H9 (cell line): ENCODE measurements around the gene ST6GALNAC3. TPM values are rescaled to one million over a fixed set of nuclear protein-coding genes. Genes with fewer than 3 reads are reported as not detected.

Experiments used
- DNase-seq: peaks from one replicate; pipeline ENCODE4 v3.0.0-alpha.2; 2017
- H2AFZ ChIP-seq: one replicate; pipeline ENCODE4 v1.6.1; 2013; ENCODE audit warnings: mild to moderate bottlenecking, low read length, control low read depth, moderate library complexity
- H2AK5ac ChIP-seq: 2 replicates; pipeline ENCODE4 v1.6.1; 2013; ENCODE audit warnings: low read length, control low read depth, mixed read lengths; ENCODE audit not compliant: insufficient read length
- H2BK120ac ChIP-seq: one replicate; pipeline ENCODE4 v1.6.1; 2013; ENCODE audit warnings: low read depth, mild to moderate bottlenecking, low read length, control low read depth, inconsistent platforms; ENCODE audit not compliant: poor library complexity, severe bottlenecking
- H2BK12ac ChIP-seq: 2 replicates; pipeline ENCODE4 v1.6.1; 2013; ENCODE audit warnings: low read length, control low read depth, mixed read lengths, low read depth; ENCODE audit not compliant: insufficient read length
- H2BK15ac ChIP-seq: 2 replicates; pipeline ENCODE4 v1.6.1; 2013; ENCODE audit warnings: low read depth, low read length, control low read depth
- H2BK20ac ChIP-seq: one replicate; pipeline ENCODE4 v1.6.1; 2013; ENCODE audit warnings: low read depth, mild to moderate bottlenecking, low read length, control low read depth, inconsistent platforms; ENCODE audit not compliant: poor library complexity, severe bottlenecking
- H2BK5ac ChIP-seq: 2 replicates; pipeline ENCODE4 v1.6.1; 2013; ENCODE audit warnings: low read length, control low read depth, mixed read lengths; ENCODE audit not compliant: insufficient read length
- H3K14ac ChIP-seq: 2 replicates; pipeline ENCODE4 v1.6.1; 2013; ENCODE audit warnings: low read length, control low read depth; ENCODE audit not compliant: insufficient read depth
- H3K18ac ChIP-seq: 2 replicates; pipeline ENCODE4 v1.6.1; 2013; ENCODE audit warnings: low read depth, mild to moderate bottlenecking, mixed read lengths, low read length, control low read depth; ENCODE audit not compliant: insufficient read length
- H3K23ac ChIP-seq: 2 replicates; pipeline ENCODE4 v1.6.1; 2013; ENCODE audit warnings: low read length, control low read depth, mixed read lengths, low read depth; ENCODE audit not compliant: insufficient read length
- H3K23me2 ChIP-seq: 2 replicates; pipeline ENCODE4 v1.6.1; 2013; ENCODE audit warnings: low read depth, mild to moderate bottlenecking, mixed read lengths, low read length, control low read depth; ENCODE audit not compliant: insufficient read length, poor library complexity, severe bottlenecking
- H3K27ac ChIP-seq: 2 replicates; pipeline ENCODE4 v1.5.1; 2013; ENCODE audit warnings: low read length, control low read depth, mixed read lengths, low read depth; ENCODE audit not compliant: insufficient read length
- H3K27me3 ChIP-seq: 2 replicates; pipeline ENCODE4 v1.6.1; 2013; ENCODE audit warnings: low read length, control low read depth, inconsistent platforms; ENCODE audit not compliant: insufficient read depth
- H3K4ac ChIP-seq: 2 replicates; pipeline ENCODE4 v1.6.1; 2013; ENCODE audit warnings: low read depth, mild to moderate bottlenecking, control low read depth, inconsistent platforms, low read length, moderate library complexity
- H3K4me1 ChIP-seq: 2 replicates; pipeline ENCODE4 v1.6.1; 2013; ENCODE audit warnings: low read length, control low read depth, inconsistent platforms; ENCODE audit not compliant: insufficient read depth
- H3K4me2 ChIP-seq: 2 replicates; pipeline ENCODE4 v1.6.1; 2013; ENCODE audit warnings: low read length, control low read depth, mixed read lengths; ENCODE audit not compliant: insufficient read length, insufficient read depth
- H3K56ac ChIP-seq: 2 replicates; pipeline ENCODE4 v1.6.1; 2013; ENCODE audit warnings: low read depth, mild to moderate bottlenecking, mixed read lengths, low read length, control low read depth; ENCODE audit not compliant: insufficient read length
- H3K79me1 ChIP-seq: 2 replicates; pipeline ENCODE4 v1.6.1; 2013; ENCODE audit warnings: low read depth, mild to moderate bottlenecking, moderate library complexity, low read length, control low read depth, inconsistent platforms; ENCODE audit not compliant: insufficient read depth, poor library complexity, severe bottlenecking
- H3K79me2 ChIP-seq: 2 replicates; pipeline ENCODE4 v1.6.1; 2013; ENCODE audit warnings: low read length, control low read depth, inconsistent platforms; ENCODE audit not compliant: insufficient read depth
- H3K9ac ChIP-seq: 2 replicates; pipeline ENCODE4 v1.6.1; 2013; ENCODE audit warnings: low read length, control low read depth, mixed read lengths; ENCODE audit not compliant: insufficient read length; ENCODE audit errors: extremely low read depth
- H3K9me3 ChIP-seq: one replicate; pipeline ENCODE4 v1.6.1; 2013; ENCODE audit warnings: low read depth, low read length, inconsistent platforms; ENCODE audit not compliant: control insufficient read depth
- H3T11ph ChIP-seq: one replicate; pipeline ENCODE4 v1.6.1; 2013; ENCODE audit warnings: mild to moderate bottlenecking, low read length, control low read depth, inconsistent platforms
- H4K20me1 ChIP-seq: one replicate; pipeline ENCODE4 v1.6.1; 2013; ENCODE audit not compliant: control insufficient read depth, insufficient read length, insufficient read depth
- H4K5ac ChIP-seq: 2 replicates; pipeline ENCODE4 v1.6.1; 2013; ENCODE audit warnings: low read depth, mild to moderate bottlenecking, mixed read lengths, low read length, control low read depth; ENCODE audit not compliant: insufficient read length
- H4K8ac ChIP-seq: replicated peaks from 2 replicates; pipeline ENCODE4 v1.6.1; 2013; ENCODE audit warnings: low read length, control low read depth, mixed read lengths, low read depth; ENCODE audit not compliant: insufficient read length
- H4K91ac ChIP-seq: 2 replicates; pipeline ENCODE4 v1.6.1; 2013; ENCODE audit warnings: low read depth, mild to moderate bottlenecking, moderate library complexity, mixed read lengths, low read length, control low read depth; ENCODE audit not compliant: insufficient read length
- H3K27ac Mint-ChIP-seq, 3 experiments: 2 replicates in 2 of 3; 3 replicates in 1 of 3; pipeline ENCODE4 v1.8.0; 2020 to 2021; ENCODE audit warnings: mixed read lengths in 3 of 3, mild to moderate bottlenecking in 1 of 3, moderate library complexity in 1 of 3
- H3K27me3 Mint-ChIP-seq: 2 replicates; pipeline ENCODE4 v1.8.0; 2021; ENCODE audit warnings: low read depth, mild to moderate bottlenecking, moderate library complexity, mixed read lengths
- H3K36me3 Mint-ChIP-seq, 3 experiments: 2 replicates in 2 of 3; 3 replicates in 1 of 3; pipeline ENCODE4 v1.8.0; 2020 to 2021; ENCODE audit warnings: low read depth in 3 of 3, mixed read lengths in 3 of 3; ENCODE audit not compliant: insufficient read depth in 1 of 3
- H3K4me1 Mint-ChIP-seq, 2 experiments: 2 replicates each; pipeline ENCODE4 v1.8.0; 2020; ENCODE audit warnings: mixed read lengths in 2 of 2
- H3K4me3 Mint-ChIP-seq, 2 experiments: 2 replicates in 1 of 2; 3 replicates in 1 of 2; pipeline ENCODE4 v1.8.0; 2020 to 2021; ENCODE audit warnings: mild to moderate bottlenecking in 2 of 2, mixed read lengths in 2 of 2, moderate library complexity in 1 of 2
- H3K9me3 Mint-ChIP-seq, 2 experiments: 2 replicates in 1 of 2; 3 replicates in 1 of 2; pipeline ENCODE4 v1.8.0; 2020; ENCODE audit warnings: mild to moderate bottlenecking in 2 of 2, mixed read lengths in 2 of 2, moderate library complexity in 1 of 2
- WGBS: extraction: QIAGEN DNeasy Blood & Tissue Kit; methylation state at CpG from one replicate; pipeline ENCODE4 v1.1.7; 2013; ENCODE audit warnings: missing lambda C conversion rate, low lambda C conversion rate, mixed read lengths; ENCODE audit not compliant: insufficient read length; ENCODE audit errors: extremely low coverage; 5-methylcytosine and 5-hydroxymethylcytosine counted together
- total RNA-seq: library from RNA; stranded (reverse); gene quantifications from 2 replicates; pipeline ENCODE4 v1.2.1, GENCODE V29; 2021
- TF ChIP-seq, protein P1 (sequence below): fragments of 200-600 bp; sonication (generic); conservative IDR thresholded peaks from 3 replicates; pipeline ENCODE4 v1.8.0; 2021; ENCODE audit warnings: antibody characterized with exemption, mild to moderate bottlenecking

Gene ST6GALNAC3
- total RNA-seq, 1 experiment from 2014 or later, result 11.2 TPM

GRCh38 chr1:76381450-76382097 is 307.0 kb downstream of the ST6GALNAC3 start:
- Histone ChIP-seq H2AK5ac (no peak overlapping the region), H3K9me3 (no peaks in the 10 kb centered on the region), H2AFZ (no peak overlapping the region), H2BK12ac (no peak overlapping the region), H3K27me3 (no peaks in the 10 kb centered on the region), H3K4me2 (no peak overlapping the region), H2BK120ac (no peak overlapping the region), H3K56ac (no peak overlapping the region), H3K79me2 (no peaks in the 10 kb centered on the region), H3K4me1 (peaks cover 2% of the 10 kb centered on the region; the same call in 1 of the 2 replicates), H3T11ph (no peak overlapping the region), H3K27ac (no peak overlapping the region), H4K91ac (no peak overlapping the region), H3K14ac (no peak overlapping the region), H2BK15ac (no peak overlapping the region), H3K23me2 (no peaks in the 10 kb centered on the region), H4K20me1 (no peaks in the 10 kb centered on the region), H3K9ac (no peak overlapping the region), H3K18ac (no peak overlapping the region), H4K5ac (no peak overlapping the region), H3K4ac (no peak overlapping the region), H4K8ac (no peak overlapping the region), H3K79me1 (no peaks in the 10 kb centered on the region), H3K23ac (no peak overlapping the region), H2BK20ac (no peak overlapping the region), H2BK5ac (no peak overlapping the region)
- H3K4me3 Mint-ChIP-seq, result no peak overlapping the region
- peaks cover 11 to 17% of the 10 kb centered on the region in 2 experiments for H3K4me1 Mint-ChIP-seq
- no peaks in the 10 kb centered on the region for H3K27me3 Mint-ChIP-seq
- peaks cover 2 to 4% of the 10 kb centered on the region in 2 experiments; a peak in 3 of 5 replicates for H3K9me3 Mint-ChIP-seq
- H3K36me3 Mint-ChIP-seq, result peaks cover 0 to 7% (median 0%) of the 10 kb centered on the region in 3 experiments; a peak in 3 of 7 replicates
- peak overlapping the region; percentile 12 to 79 (median 64); a peak in 5 of 7 replicates for H3K27ac Mint-ChIP-seq
- no peak for DNase-seq
- no CpG with 5 or more reads among the region's 1 CpG for WGBS
- TF ChIP-seq, protein P1, sequence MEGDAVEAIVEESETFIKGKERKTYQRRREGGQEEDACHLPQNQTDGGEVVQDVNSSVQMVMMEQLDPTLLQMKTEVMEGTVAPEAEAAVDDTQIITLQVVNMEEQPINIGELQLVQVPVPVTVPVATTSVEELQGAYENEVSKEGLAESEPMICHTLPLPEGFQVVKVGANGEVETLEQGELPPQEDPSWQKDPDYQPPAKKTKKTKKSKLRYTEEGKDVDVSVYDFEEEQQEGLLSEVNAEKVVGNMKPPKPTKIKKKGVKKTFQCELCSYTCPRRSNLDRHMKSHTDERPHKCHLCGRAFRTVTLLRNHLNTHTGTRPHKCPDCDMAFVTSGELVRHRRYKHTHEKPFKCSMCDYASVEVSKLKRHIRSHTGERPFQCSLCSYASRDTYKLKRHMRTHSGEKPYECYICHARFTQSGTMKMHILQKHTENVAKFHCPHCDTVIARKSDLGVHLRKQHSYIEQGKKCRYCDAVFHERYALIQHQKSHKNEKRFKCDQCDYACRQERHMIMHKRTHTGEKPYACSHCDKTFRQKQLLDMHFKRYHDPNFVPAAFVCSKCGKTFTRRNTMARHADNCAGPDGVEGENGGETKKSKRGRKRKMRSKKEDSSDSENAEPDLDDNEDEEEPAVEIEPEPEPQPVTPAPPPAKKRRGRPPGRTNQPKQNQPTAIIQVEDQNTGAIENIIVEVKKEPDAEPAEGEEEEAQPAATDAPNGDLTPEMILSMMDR, result no peak
